Adrenal gland (tissue), 12 donors: ENCODE data around the gene KCNJ9. TPM values are rescaled to one million over a fixed set of nuclear protein-coding genes. Genes with fewer than 3 reads are reported as not detected.

ENCODE experiments used
- DNase-seq, 7 donors: peaks; one replicate each; pipeline ENCODE4 v3.0.0-alpha.2; 2019 to 2020
- H3K27ac ChIP-seq, 5 donors: fragments of 200-600 bp; sonication (generic) in 4 of 5; 1 replicate in 3 of 5; 2 replicates in 2 of 5; pipeline versions ENCODE4 v1.5.1 to v1.8.0; 2016 to 2020; ENCODE audit warnings: mild to moderate bottlenecking in 1 of 5
- H3K27me3 ChIP-seq: fragments of 200-600 bp; 2 replicates; pipeline ENCODE4 v1.8.0; 2021
- H3K36me3 ChIP-seq, 2 donors: fragments of 200-600 bp; replicated peaks in 1 of 2; 1 replicate in 1 of 2; 2 replicates in 1 of 2; pipeline versions ENCODE4 v1.5.1 to v1.8.0; 2018 to 2022
- H3K4me1 ChIP-seq, 2 donors: fragments of 200-600 bp; replicated peaks in 1 of 2; 1 replicate in 1 of 2; 2 replicates in 1 of 2; pipeline versions ENCODE4 v1.5.1 to v1.8.0; 2018 to 2021
- H3K4me3 ChIP-seq, 4 donors: fragments of 200-600 bp; sonication (generic) in 3 of 4; one replicate each; pipeline ENCODE4 v1.5.1; 2016 to 2018
- H3K9me3 ChIP-seq, 3 donors: fragments of 200-600 bp; sonication (generic) in 1 of 3; replicated peaks in 1 of 3; 1 replicate in 2 of 3; 2 replicates in 1 of 3; pipeline versions ENCODE4 v1.5.1 to v1.8.0; 2016 to 2021
- CTCF ChIP-seq, 6 experiments: fragments of 450-650 bp in 4 of 6; fragments of 200-600 bp in 2 of 6; sonication (generic) in 1 of 6; IDR thresholded peaks; 1 replicate in 5 of 6; 2 replicates in 1 of 6; pipeline versions ENCODE4 v1.5.1 to v1.8.0; 2016 to 2021; ENCODE audit warnings: antibody characterized with exemption in 6 of 6, mild to moderate bottlenecking in 2 of 6, moderate library complexity in 1 of 6
- POLR2A ChIP-seq, 2 donors: fragments of 450-650 bp; IDR thresholded peaks; one replicate each; pipeline ENCODE4 v1.6.1; 2017; ENCODE audit warnings: antibody characterized with exemption in 2 of 2, mild to moderate bottlenecking in 2 of 2, moderate library complexity in 1 of 2
- WGBS, 4 donors: extraction: QIAGEN DNeasy Blood & Tissue Kit in 2 of 4; methylation state at CpG; one replicate each; pipeline versions ENCODE4 v1.1.5 to v1.1.7; 2013 to 2017; 5-methylcytosine and 5-hydroxymethylcytosine counted together
- intact Hi-C, 2 donors: fragments of 100-400 bp; cut with DNase I; formaldehyde crosslinking; loops; one replicate each; pipeline versions ENCODE4 v1.14.1 to v1.15.0; 2022 to 2023
- polyA plus RNA-seq, 3 donors: library from polyadenylated mRNA; stranded (reverse); fragments of 200-250 nt in 2 of 3; fragments of 350-450 nt in 1 of 3; fragmentation: Illumina TruSeq in 1 of 3; extraction: RNeasy Lipid Tissue Mini Kit (QIAGEN cat#74804) in 1 of 3; gene quantifications; one replicate each; pipeline ENCODE4 v1.2.3, GENCODE V29; 2013 to 2014
- total RNA-seq, 9 donors: library from RNA; depleted of rRNA in 4 of 9; stranded (reverse); fragments of >200 nt in 4 of 9; fragments of 120-200 nt in 1 of 9; fragmentation: NEBNext Ultra II Directional in 1 of 9; extraction: Animal tissue kit (Norgen Biotek cat#: 25700) in 1 of 9; gene quantifications; one replicate each; pipeline versions ENCODE4 v1.1.0 to v1.2.4, GENCODE V29; 2013 to 2023
- donor health status: healthy with polysubstance abuse.
- donor health status: Bipolar disorder and iron deficiency.
- donor health status: DM: yes; HTN: yes; CAD: no.
- donor health status: DM: no; HTN: no; CAD: no.
- donor health status: DM: no; HTN: no; CAD: no.
- donor health status: DM: yes; HTN: yes; CAD: no.

KCNJ9 gene
- total and polyA plus RNA-seq, 12 donors: 0.14 to 1.1 (median 0.22) TPM; not detected in 6

DNA sequence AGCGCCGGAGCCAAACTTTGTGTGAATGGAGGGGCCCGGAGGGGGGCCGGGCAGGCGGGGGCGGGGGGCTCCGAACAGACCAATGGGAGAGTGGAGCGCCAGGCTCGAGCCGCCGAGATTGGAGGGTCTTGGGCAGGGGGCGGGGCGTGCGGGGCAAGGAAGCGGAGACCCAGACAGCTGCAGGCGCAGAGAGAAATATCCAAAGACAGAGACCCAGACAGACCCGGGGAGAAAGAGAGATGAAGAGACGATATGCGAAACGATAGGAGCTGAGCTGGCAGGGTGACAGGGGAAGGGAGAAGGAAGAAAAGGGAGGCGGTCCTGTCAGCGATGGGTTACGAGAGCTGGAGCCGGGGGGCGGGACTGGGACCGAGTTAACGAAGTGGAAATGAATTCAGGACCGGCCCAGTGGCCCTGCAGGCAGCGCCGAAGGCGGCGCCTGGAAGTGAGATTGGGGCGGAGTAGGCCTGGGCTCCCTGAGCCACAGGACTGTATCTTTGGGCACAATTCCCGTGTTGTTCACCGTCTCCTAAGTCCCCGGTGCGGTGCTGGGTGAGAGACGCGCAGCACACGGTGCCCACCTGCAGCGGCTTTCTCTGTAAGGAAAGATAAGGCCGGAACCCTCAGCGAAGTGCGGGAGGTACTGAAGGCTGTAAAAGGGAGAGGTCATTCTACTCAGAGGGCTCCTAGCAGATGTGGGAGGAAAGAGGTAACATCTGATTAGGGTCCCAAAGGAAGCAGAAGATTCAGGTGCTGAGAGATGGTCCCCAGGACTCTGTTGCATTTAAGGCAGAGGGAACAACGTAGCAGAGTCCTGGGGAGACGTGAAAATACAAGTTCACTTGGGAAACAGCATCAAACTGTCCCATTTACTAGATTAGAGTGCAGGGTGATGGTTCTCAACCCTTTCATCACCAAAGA is 10.8 kb upstream of the KCNJ9 start:
- 2 to 3% (median 2%) methylated on average over 38 to 46 of the region's 46 CpGs for WGBS, 4 donors
- intact Hi-C loops: no loop called here
- Histone ChIP-seq H3K4me3 (peak overlapping the region in 3 of 4 donors; percentile 18 to 63 (median 34)), H3K27ac (no peak overlapping the region), H3K36me3 (no peaks in the 10 kb centered on the region), H3K4me1 (peaks cover 0 to 7% of the 10 kb centered on the region in 2 donors), H3K27me3 (no peaks in the 10 kb centered on the region), H3K9me3 (no peaks in the 10 kb centered on the region)
- peak; percentile 51 to 74 (median 72) for DNase-seq
- TF ChIP-seq CTCF (IDR thresholded peaks at IDR 0.05): no peak
- TF ChIP-seq POLR2A (IDR thresholded peaks at IDR 0.05): no peak

DNA sequence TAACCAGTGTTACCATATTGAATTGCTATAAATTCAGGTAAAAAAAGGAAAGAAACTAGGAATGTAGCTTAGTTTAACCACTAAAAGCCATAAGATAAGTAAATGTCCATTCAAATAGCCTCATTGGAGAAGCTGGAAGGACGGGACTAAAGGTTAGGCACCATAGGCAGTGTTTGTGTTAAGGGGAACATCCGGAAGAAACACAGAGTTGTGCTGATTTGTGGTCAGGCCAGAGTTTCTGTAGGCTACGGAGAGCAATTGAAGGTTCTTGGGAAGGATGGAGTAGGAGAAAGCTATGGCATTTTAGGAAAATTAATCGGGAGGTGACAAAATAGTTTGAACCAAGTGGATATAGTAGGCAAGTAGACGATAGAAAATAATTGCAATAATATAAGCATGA is 10.0 kb upstream of the KCNJ9 start:
- no peak for TF ChIP-seq CTCF (IDR thresholded peaks at IDR 0.05)
- no peak for TF ChIP-seq POLR2A (IDR thresholded peaks at IDR 0.05)
- Histone ChIP-seq H3K27me3 (no peaks in the 10 kb centered on the region), H3K27ac (no peak overlapping the region), H3K36me3 (no peaks in the 10 kb centered on the region), H3K4me3 (no peak overlapping the region), H3K9me3 (no peaks in the 10 kb centered on the region), H3K4me1 (peaks cover 0 to 7% of the 10 kb centered on the region in 2 donors)
- 79 to 84% (median 83%) methylated on average over 5 of the region's 5 CpGs for WGBS, 4 donors
- intact Hi-C loops: no loop called here
- DNase-seq: no peak

GRCh38 chr1:160074865-160075264 is 6.5 kb upstream of the KCNJ9 start:
- DNase-seq: no peak
- Histone ChIP-seq H3K4me3 (no peak overlapping the region), H3K27me3 (peaks cover 5% of the 10 kb centered on the region), H3K36me3 (no peaks in the 10 kb centered on the region), H3K9me3 (no peaks in the 10 kb centered on the region), H3K27ac (no peak overlapping the region), H3K4me1 (peaks cover 0 to 7% of the 10 kb centered on the region in 2 donors)
- intact Hi-C loops: no loop called here
- 65 to 79% (median 69%) methylated on average over 4 of the region's 4 CpGs for WGBS, 4 donors
- TF ChIP-seq POLR2A (IDR thresholded peaks at IDR 0.05): no peak

DNA sequence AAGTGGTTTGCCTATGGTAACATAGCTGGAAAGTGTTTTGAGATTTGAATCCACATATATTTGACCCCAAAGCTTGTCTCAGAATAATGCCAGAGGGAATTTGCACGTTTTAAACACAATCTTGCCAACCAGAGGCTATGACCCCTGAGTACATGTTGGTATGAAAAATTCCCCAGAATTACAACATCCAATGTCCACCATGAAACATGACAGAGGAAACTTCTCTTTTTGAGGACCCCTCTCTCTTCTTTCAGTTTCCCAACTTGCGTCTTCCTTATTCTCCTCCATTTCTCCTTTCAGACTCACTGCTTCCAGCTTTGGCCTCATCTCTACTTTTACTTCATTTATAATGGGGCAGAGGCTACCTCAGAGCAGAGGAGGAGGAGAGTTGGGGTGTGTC is 5.5 kb upstream of the KCNJ9 start:
- H3K9me3 ChIP-seq: no peaks in the 10 kb centered on the region
- peaks cover 13% of the 10 kb centered on the region for H3K27me3 ChIP-seq
- H3K36me3 ChIP-seq: no peaks in the 10 kb centered on the region
- TF ChIP-seq CTCF (IDR thresholded peaks at IDR 0.05) (no peak), POLR2A (IDR thresholded peaks at IDR 0.05) (no peak)
- WGBS, 4 donors: 34 to 58% (median 53%) methylated on average over 2 of the region's 2 CpGs
- H3K27ac ChIP-seq: no peak overlapping the region
- H3K4me3 ChIP-seq: no peak overlapping the region
- peaks cover 0 to 1% of the 10 kb centered on the region in 2 donors for H3K4me1 ChIP-seq
- DNase-seq: no peak
- intact Hi-C loops: no loop called here
